ENCODE data around the gene CDKAL1. TPM values are rescaled to one million over a fixed set of nuclear protein-coding genes. Genes with fewer than 3 reads are reported as not detected.

The CDKAL1 gene
- total RNA-seq, 4 donors from 2014 or later: 15.2 to 17.9 (median 17.1) TPM

GRCh38 chr6:20707870-20708269 lies 173.6 kb downstream of the CDKAL1 start:
- TF ChIP-seq CTCF (IDR thresholded peaks at IDR 0.05; ENCODE audit: low read depth): no peak

GRCh38 chr6:20708367-20709124 lies 174.3 kb downstream of the CDKAL1 start:
- no peak for TF ChIP-seq CTCF (IDR thresholded peaks at IDR 0.05; ENCODE audit: low read depth)

- TF ChIP-seq CTCF (IDR thresholded peaks at IDR 0.05; ENCODE audit: low read depth): no peak
Observed at GRCh38 chr6:20709451-20709850, 175.2 kb downstream of the CDKAL1 start.

GRCh38 chr6:20710341-20710740 lies 176.1 kb downstream of the CDKAL1 start:
- no peak for TF ChIP-seq CTCF (IDR thresholded peaks at IDR 0.05; ENCODE audit: low read depth)

- TF ChIP-seq CTCF (IDR thresholded peaks at IDR 0.05; ENCODE audit: low read depth): no peak
Observed at GRCh38 chr6:20711518-20711917, 177.3 kb downstream of the CDKAL1 start.

GRCh38 chr6:20712011-20712410 lies 177.8 kb downstream of the CDKAL1 start:
- no peak for TF ChIP-seq CTCF (IDR thresholded peaks at IDR 0.05; ENCODE audit: low read depth)

- no peak for TF ChIP-seq CTCF (IDR thresholded peaks at IDR 0.05; ENCODE audit: low read depth)
Observed at GRCh38 chr6:20715135-20715806, 181.0 kb downstream of the CDKAL1 start.
